ENCODE results near the gene TCAP.
"Not testable (repeated sequence)": the region's sequence is repeated elsewhere in the genome, so short reads cannot be mapped to it uniquely, and the experiment has no call there.

Gene TCAP

DNA sequence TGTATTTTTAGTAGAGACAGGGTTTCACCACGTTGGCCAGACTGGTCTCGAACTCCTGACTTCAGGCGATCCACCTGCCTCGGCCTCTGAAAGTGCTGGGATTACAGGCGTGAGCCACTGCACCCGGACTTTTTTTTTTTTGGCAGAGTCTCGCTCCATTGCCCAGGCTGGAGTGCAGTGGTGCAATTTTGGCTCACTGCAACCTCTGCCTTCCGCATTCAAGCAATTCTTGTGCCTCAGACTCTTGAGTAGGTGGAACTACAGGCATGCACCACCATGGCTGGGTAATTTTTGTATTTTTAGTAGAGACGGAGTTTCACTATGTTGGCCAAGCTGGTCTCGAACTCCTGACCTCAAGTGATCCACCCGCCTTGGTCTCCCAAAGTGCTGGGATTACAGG is 45.9 kb downstream of the TCAP start:
- not testable (repeated sequence) for H3K4me2 ChIP-seq (ENCODE audit: low read length); H2BK5ac ChIP-seq (ENCODE audit: low read depth, low read length, poor library complexity); H2AK5ac ChIP-seq (ENCODE audit: low read length); H3K14ac ChIP-seq (ENCODE audit: low read length); H3K4me1 ChIP-seq (ENCODE audit: control insufficient read depth in 1 of 2, insufficient read depth in 2 of 2, low read length in 2 of 2); H3K79me1 ChIP-seq (ENCODE audit: low read length); H4K91ac ChIP-seq (ENCODE audit: low read depth, low read length); H3K9ac ChIP-seq (ENCODE audit: low read length); H2BK12ac ChIP-seq (ENCODE audit: low read length); H3K27me3 ChIP-seq (ENCODE audit: insufficient read depth, low read length); H3K27ac ChIP-seq (ENCODE audit: low read depth, low read length); H2BK120ac ChIP-seq (ENCODE audit: insufficient read depth, low read length, poor library complexity); H4K8ac ChIP-seq (ENCODE audit: low read depth, low read length); H3K4me3 ChIP-seq (ENCODE audit: low read depth, low read length); H2AFZ ChIP-seq (ENCODE audit: insufficient read depth, low read length, poor library complexity); H3K23ac ChIP-seq (ENCODE audit: low read length); H3K18ac ChIP-seq (ENCODE audit: low read length); H4K12ac ChIP-seq (ENCODE audit: low read depth, low read length); H3K4ac ChIP-seq (ENCODE audit: low read depth, low read length); H3K79me2 ChIP-seq (ENCODE audit: control insufficient read depth, insufficient read depth, low read length, poor library complexity); H3K9me3 ChIP-seq (ENCODE audit: insufficient read depth, low read depth, low read length)
- no CpG with 5 or more reads among the region's 11 CpGs for WGBS (ENCODE audit: extremely low coverage, insufficient coverage, insufficient read length)
- peak in 1 of 2 donors; percentile 65 for DNase-seq
- peaks cover 61 to 62% of the 10 kb centered on the region in 2 experiments for H3K36me3 ChIP-seq (ENCODE audit: control insufficient read depth in 1 of 2, insufficient read depth in 2 of 2, low read length in 2 of 2)

DNA sequence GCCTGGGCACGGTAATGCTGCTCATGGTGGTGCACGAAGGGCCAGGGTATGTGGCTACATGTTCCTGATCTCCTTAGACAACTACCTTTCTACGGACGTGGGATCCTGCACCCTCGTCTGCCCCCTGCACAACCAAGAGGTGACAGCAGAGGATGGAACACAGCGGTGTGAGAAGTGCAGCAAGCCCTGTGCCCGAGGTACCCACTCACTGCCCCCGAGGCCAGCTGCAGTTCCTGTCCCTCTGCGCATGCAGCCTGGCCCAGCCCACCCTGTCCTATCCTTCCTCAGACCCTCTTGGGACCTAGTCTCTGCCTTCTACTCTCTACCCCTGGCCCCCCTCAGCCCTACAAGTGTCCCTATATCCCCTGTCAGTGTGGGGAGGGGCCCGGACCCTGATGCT is 46.7 kb downstream of the TCAP start:
- Histone ChIP-seq H2BK120ac (ENCODE audit: insufficient read depth, low read length, poor library complexity) (no peak overlapping the region), H3K14ac (ENCODE audit: low read length) (no peak overlapping the region), H4K12ac (ENCODE audit: low read depth, low read length) (no peak overlapping the region), H2AFZ (ENCODE audit: insufficient read depth, low read length, poor library complexity) (no peak overlapping the region), H2AK5ac (ENCODE audit: low read length) (no peak overlapping the region), H3K18ac (ENCODE audit: low read length) (no peak overlapping the region), H2BK12ac (ENCODE audit: low read length) (no peak overlapping the region), H2BK5ac (ENCODE audit: low read depth, low read length, poor library complexity) (no peak overlapping the region), H3K9me3 (ENCODE audit: insufficient read depth, low read depth, low read length) (peaks cover 2% of the 10 kb centered on the region), H3K27me3 (ENCODE audit: insufficient read depth, low read length) (no peaks in the 10 kb centered on the region), H3K4me1 (ENCODE audit: control insufficient read depth in 1 of 2, insufficient read depth in 2 of 2, low read length in 2 of 2) (no peaks in the 10 kb centered on the region), H3K23ac (ENCODE audit: low read length) (no peak overlapping the region), H3K79me1 (ENCODE audit: low read length) (no peaks in the 10 kb centered on the region), H3K4me2 (ENCODE audit: low read length) (no peak overlapping the region), H3K79me2 (ENCODE audit: control insufficient read depth, insufficient read depth, low read length, poor library complexity) (no peaks in the 10 kb centered on the region), H3K27ac (ENCODE audit: low read depth, low read length) (no peak overlapping the region), H3K36me3 (ENCODE audit: control insufficient read depth in 1 of 2, insufficient read depth in 2 of 2, low read length in 2 of 2) (peaks cover 68 to 69% of the 10 kb centered on the region in 2 experiments), H3K4ac (ENCODE audit: low read depth, low read length) (no peak overlapping the region), H3K9ac (ENCODE audit: low read length) (no peak overlapping the region), H4K91ac (ENCODE audit: low read depth, low read length) (no peak overlapping the region), H4K8ac (ENCODE audit: low read depth, low read length) (no peak overlapping the region), H3K4me3 (ENCODE audit: low read depth, low read length) (no peak overlapping the region)
- no CpG with 5 or more reads among the region's 10 CpGs for WGBS (ENCODE audit: extremely low coverage, insufficient coverage, insufficient read length)
- DNase-seq = no peak

DNA sequence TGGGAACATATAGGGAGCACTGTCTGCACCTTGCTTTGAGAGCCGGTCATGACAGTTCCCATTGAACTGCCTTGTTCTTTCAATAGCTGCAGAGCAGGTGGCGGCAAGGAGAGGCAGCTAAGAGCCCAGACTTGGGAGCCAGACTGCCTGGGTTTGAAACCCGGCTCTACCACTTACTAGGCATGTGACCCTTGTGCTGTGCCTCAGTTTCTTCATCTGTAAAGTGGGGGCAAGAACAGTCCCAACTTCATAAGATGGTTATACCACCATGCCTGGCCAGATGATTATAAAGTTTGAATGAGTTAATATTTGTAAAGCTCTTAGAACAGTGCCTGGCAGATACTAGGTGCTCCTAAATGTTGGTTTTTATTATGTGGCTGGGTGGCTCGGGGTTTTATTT is 49.1 kb downstream of the TCAP start:
- Histone ChIP-seq H4K8ac (ENCODE audit: low read depth, low read length) (no peak overlapping the region), H3K4me1 (ENCODE audit: control insufficient read depth in 1 of 2, insufficient read depth in 2 of 2, low read length in 2 of 2) (no peaks in the 10 kb centered on the region), H3K27me3 (ENCODE audit: insufficient read depth, low read length) (no peaks in the 10 kb centered on the region), H3K9me3 (ENCODE audit: insufficient read depth, low read depth, low read length) (peaks cover 2% of the 10 kb centered on the region), H2BK12ac (ENCODE audit: low read length) (no peak overlapping the region), H4K91ac (ENCODE audit: low read depth, low read length) (no peak overlapping the region), H3K4me2 (ENCODE audit: low read length) (no peak overlapping the region), H3K79me2 (ENCODE audit: control insufficient read depth, insufficient read depth, low read length, poor library complexity) (no peaks in the 10 kb centered on the region), H3K27ac (ENCODE audit: low read depth, low read length) (no peak overlapping the region), H4K12ac (ENCODE audit: low read depth, low read length) (no peak overlapping the region), H2BK5ac (ENCODE audit: low read depth, low read length, poor library complexity) (no peak overlapping the region), H3K14ac (ENCODE audit: low read length) (no peak overlapping the region), H3K18ac (ENCODE audit: low read length) (no peak overlapping the region), H3K4ac (ENCODE audit: low read depth, low read length) (no peak overlapping the region), H3K4me3 (ENCODE audit: low read depth, low read length) (no peak overlapping the region), H3K79me1 (ENCODE audit: low read length) (no peaks in the 10 kb centered on the region), H2AFZ (ENCODE audit: insufficient read depth, low read length, poor library complexity) (no peak overlapping the region), H3K9ac (ENCODE audit: low read length) (no peak overlapping the region), H2BK120ac (ENCODE audit: insufficient read depth, low read length, poor library complexity) (no peak overlapping the region), H3K36me3 (ENCODE audit: control insufficient read depth in 1 of 2, insufficient read depth in 2 of 2, low read length in 2 of 2) (peaks cover 55 to 58% of the 10 kb centered on the region in 2 experiments), H2AK5ac (ENCODE audit: low read length) (no peak overlapping the region), H3K23ac (ENCODE audit: low read length) (no peak overlapping the region)
- WGBS (ENCODE audit: extremely low coverage, insufficient coverage, insufficient read length) = no CpG with 5 or more reads among the region's 4 CpGs
- no peak for DNase-seq

DNA sequence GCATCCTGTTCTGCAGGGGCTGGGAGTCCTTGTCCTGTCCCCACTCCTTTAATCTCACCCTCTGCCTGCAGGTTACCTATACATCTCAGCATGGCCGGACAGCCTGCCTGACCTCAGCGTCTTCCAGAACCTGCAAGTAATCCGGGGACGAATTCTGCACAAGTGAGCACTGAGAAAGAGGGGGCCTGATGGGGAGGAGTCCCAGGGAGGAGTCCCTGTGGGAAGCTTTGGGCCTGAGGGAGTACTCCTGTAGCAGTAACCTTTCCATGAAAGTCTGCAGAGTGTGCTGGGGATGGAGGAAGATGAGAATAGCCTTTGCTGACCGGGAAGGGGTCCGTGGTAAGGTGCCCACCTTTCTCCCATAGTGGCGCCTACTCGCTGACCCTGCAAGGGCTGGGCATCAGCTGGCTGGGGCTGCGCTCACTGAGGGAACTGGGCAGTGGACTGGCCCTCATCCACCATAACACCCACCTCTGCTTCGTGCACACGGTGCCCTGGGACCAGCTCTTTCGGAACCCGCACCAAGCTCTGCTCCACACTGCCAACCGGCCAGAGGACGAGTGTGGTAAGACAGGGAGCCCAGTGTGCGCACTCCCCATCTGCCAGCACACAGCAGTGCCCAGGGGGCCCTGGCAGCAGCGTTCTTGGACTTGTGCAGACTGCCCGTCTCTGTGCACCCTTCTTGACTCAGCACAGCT is 50.4 kb downstream of the TCAP start:
- H3K14ac ChIP-seq (ENCODE audit: low read length) = no peak overlapping the region
- H3K4me2 ChIP-seq (ENCODE audit: low read length) = no peak overlapping the region
- H2BK5ac ChIP-seq (ENCODE audit: low read depth, low read length, poor library complexity) = no peak overlapping the region
- no peak overlapping the region for H3K9ac ChIP-seq (ENCODE audit: low read length)
- no peak overlapping the region for H2BK120ac ChIP-seq (ENCODE audit: insufficient read depth, low read length, poor library complexity)
- no peak overlapping the region for H3K23ac ChIP-seq (ENCODE audit: low read length)
- H4K8ac ChIP-seq (ENCODE audit: low read depth, low read length) = no peak overlapping the region
- no peak overlapping the region for H2AFZ ChIP-seq (ENCODE audit: insufficient read depth, low read length, poor library complexity)
- H2BK12ac ChIP-seq (ENCODE audit: low read length) = no peak overlapping the region
- peak overlapping the region; percentile 4 for H3K4me3 ChIP-seq (ENCODE audit: low read depth, low read length)
- no peak overlapping the region for H4K91ac ChIP-seq (ENCODE audit: low read depth, low read length)
- no peak overlapping the region for H2AK5ac ChIP-seq (ENCODE audit: low read length)
- H3K27ac ChIP-seq (ENCODE audit: low read depth, low read length) = no peak overlapping the region
- DNase-seq = no peak
- peaks cover 51 to 53% of the 10 kb centered on the region in 2 experiments for H3K36me3 ChIP-seq (ENCODE audit: control insufficient read depth in 1 of 2, insufficient read depth in 2 of 2, low read length in 2 of 2)
- no peak overlapping the region for H4K12ac ChIP-seq (ENCODE audit: low read depth, low read length)
- no peaks in the 10 kb centered on the region for H3K79me1 ChIP-seq (ENCODE audit: low read length)
- H3K27me3 ChIP-seq (ENCODE audit: insufficient read depth, low read length) = no peaks in the 10 kb centered on the region
- WGBS (ENCODE audit: extremely low coverage, insufficient coverage, insufficient read length) = no CpG with 5 or more reads among the region's 18 CpGs
- no peaks in the 10 kb centered on the region for H3K79me2 ChIP-seq (ENCODE audit: control insufficient read depth, insufficient read depth, low read length, poor library complexity)
- peaks cover 2% of the 10 kb centered on the region for H3K9me3 ChIP-seq (ENCODE audit: insufficient read depth, low read depth, low read length)
- H3K18ac ChIP-seq (ENCODE audit: low read length) = no peak overlapping the region
- H3K4ac ChIP-seq (ENCODE audit: low read depth, low read length) = no peak overlapping the region
- no peaks in the 10 kb centered on the region for H3K4me1 ChIP-seq (ENCODE audit: control insufficient read depth in 1 of 2, insufficient read depth in 2 of 2, low read length in 2 of 2)
